A549 (cell line): Measurements from ENCODE around the gene SMCO2. TPM values are rescaled to one million over a fixed set of nuclear protein-coding genes. Genes with fewer than 3 reads are reported as not detected.

Experiments used
- ATAC-seq, 2 experiments: fragments of 200-7000 bp in 1 of 2; fragments of >200 bp in 1 of 2; cut with Nextera tagmentation in 1 of 2; cut with Tn5 transposase in 1 of 2; 3 replicates each; pipeline versions ENCODE4 v1.8.0 to v1.9.1; 2018 to 2020; ENCODE audit warnings: mild to moderate bottlenecking in 1 of 2, moderate library complexity in 1 of 2
- CTCF ChIA-PET: fragments of 300-600 bp; sonication (Branson Sonifier 250); formaldehyde crosslinking; extraction: SDS; loops from one replicate; lab custom pipeline; 2021; ENCODE audit warnings: antibody characterized with exemption, inconsistent platforms; lab: Yijun Ruan, JAX
- POLR2A ChIA-PET: fragments of 350-600 bp; formaldehyde crosslinking; extraction: SDS; loops from one replicate; lab custom pipeline; 2021; ENCODE audit warnings: antibody characterized with exemption, inconsistent platforms; lab: Yijun Ruan, JAX
- DNase-seq, 2 experiments: peaks; one replicate each; pipeline versions ENCODE4 v3.0.0 to v3.0.0-alpha.2; 2011 to 2016; ENCODE audit warnings: low read depth in 1 of 2, low spot score in 1 of 2
- FAIRE-seq: peaks from 2 replicates; lab custom pipeline; 2011; peaks lifted over from hg19 to GRCh38; lab: Jason Lieb, UNC
- H3K27ac ChIP-seq, 2 experiments: fragments of >200 bp; sonication (Bioruptor Twin); formaldehyde crosslinking; 3 replicates each; pipeline ENCODE4 v1.5.1; 2016 to 2017
- H3K4me1 ChIP-seq: fragments of >200 bp; sonication (Bioruptor Twin); formaldehyde crosslinking; 3 replicates; pipeline ENCODE4 v1.6.1; 2016
- H3K4me2 ChIP-seq: fragments of >200 bp; sonication (Bioruptor Twin); formaldehyde crosslinking; 3 replicates; pipeline ENCODE4 v1.6.1; 2016
- H3K4me3 ChIP-seq: fragments of >200 bp; sonication (Bioruptor Twin); formaldehyde crosslinking; 3 replicates; pipeline ENCODE4 v1.5.1; 2016
- H3K9me3 ChIP-seq: fragments of >200 bp; sonication (Bioruptor Twin); formaldehyde crosslinking; 3 replicates; pipeline ENCODE4 v1.6.1; 2016
- EHMT2 ChIP-seq: fragments of 200-600 bp; sonication (generic); IDR thresholded peaks from 2 replicates; pipeline ENCODE4 v1.6.1; 2016; ENCODE audit warnings: antibody characterized with exemption, low read depth, mild to moderate bottlenecking, moderate library complexity
- FOSL2 ChIP-seq, 2 experiments: fragments of 450-650 bp in 1 of 2; fragments of >200 bp in 1 of 2; sonication (Bioruptor Twin) in 1 of 2; formaldehyde crosslinking; IDR thresholded peaks; 2 replicates each; pipeline versions ENCODE4 v1.5.0 to v1.6.1; 2016 to 2020; ENCODE audit warnings: mild to moderate bottlenecking in 1 of 2, moderate library complexity in 1 of 2
- FOXS1 ChIP-seq: fragments of 250-450 bp; sonication (Bioruptor Pico); IDR thresholded peaks from 2 replicates; pipeline ENCODE4 v1.5.0; 2020; ENCODE audit warnings: mild to moderate bottlenecking, moderate library complexity
- HMGXB4 ChIP-seq: fragments of 250-450 bp; sonication (Bioruptor Pico); IDR thresholded peaks from 2 replicates; pipeline ENCODE4 v1.5.0; 2021; ENCODE audit warnings: mild to moderate bottlenecking, moderate library complexity, borderline replicate concordance
- JUNB ChIP-seq: fragments of >200 bp; sonication (Bioruptor Twin); formaldehyde crosslinking; IDR thresholded peaks from 2 replicates; pipeline ENCODE4 v1.6.1; 2016
- MAFK ChIP-seq: fragments of 450-650 bp; IDR thresholded peaks from 2 replicates; pipeline ENCODE4 v1.6.1; 2014; ENCODE audit not compliant: partially characterized antibody
- MAX ChIP-seq: IDR thresholded peaks from 2 replicates; pipeline ENCODE4 v1.6.1; 2012
- MAZ ChIP-seq: fragments of 150-350 bp; IDR thresholded peaks from 2 replicates; pipeline ENCODE4 v1.6.1; 2014; ENCODE audit warnings: antibody characterized with exemption, low read depth, low read length, borderline replicate concordance
- NFE2L2 ChIP-seq: fragments of 150-350 bp; conservative IDR thresholded peaks from 2 replicates; pipeline ENCODE4 v1.6.1; 2014; ENCODE audit warnings: low read length
- REST ChIP-seq: fragments of 200-600 bp; sonication (generic); IDR thresholded peaks from 2 replicates; pipeline ENCODE4 v1.6.1; 2016; ENCODE audit warnings: antibody characterized with exemption, mild to moderate bottlenecking, moderate library complexity
- SREBF2 ChIP-seq: fragments of 450-650 bp; IDR thresholded peaks from 2 replicates; pipeline ENCODE4 v1.6.1; 2014; ENCODE audit warnings: mild to moderate bottlenecking, moderate library complexity
- TFCP2L1 ChIP-seq: fragments of 250-450 bp; sonication (Bioruptor Pico); IDR thresholded peaks from 2 replicates; pipeline ENCODE4 v1.5.0; 2021; ENCODE audit warnings: mild to moderate bottlenecking
- TP53 ChIP-seq: fragments of 250-450 bp; sonication (Bioruptor Pico); IDR thresholded peaks from 2 replicates; pipeline ENCODE4 v1.5.0; 2021; ENCODE audit warnings: mild to moderate bottlenecking, moderate library complexity
- ZC3H11A ChIP-seq: fragments of 450-650 bp; IDR thresholded peaks from 2 replicates; pipeline ENCODE4 v1.6.1; 2014; ENCODE audit warnings: antibody characterized with exemption, mild to moderate bottlenecking
- ZFP36 ChIP-seq: fragments of 450-650 bp; IDR thresholded peaks from 2 replicates; pipeline ENCODE4 v1.6.1; 2014; ENCODE audit warnings: borderline replicate concordance; ENCODE audit not compliant: partially characterized antibody
- WGBS: methylation state at CpG from one replicate; pipeline ENCODE4 v1.1.6; 2017; ENCODE audit errors: missing lambda C conversion rate; 5-methylcytosine and 5-hydroxymethylcytosine counted together
- polyA plus RNA-seq, 4 experiments: library from polyadenylated mRNA; depleted of rRNA in 3 of 4; stranded (reverse); fragments of >200 nt; fragmentation: RNase III in 1 of 4; extraction: RNeasy Plus Mini Kit Qiagen cat#74134 plus additional on column Dnase treatment in 1 of 4; gene quantifications; 2 replicates in 3 of 4; 3 replicates in 1 of 4; pipeline ENCODE4 v1.2.3, GENCODE V29; 2011 to 2017

SMCO2 gene
- polyA plus RNA-seq, 2 of the 4 experiments (the other 2 are of a cell fraction): 0.14 to 0.28 TPM

GRCh38 chr12:27528788-27529187, 82.3 kb downstream of the SMCO2 start:
- POLR2A ChIA-PET: no interaction called here
- Histone ChIP-seq H3K4me2 (no peak overlapping the region), H3K4me1 (peaks cover 22% of the 10 kb centered on the region), H3K9me3 (no peaks in the 10 kb centered on the region), H3K27ac (no peak overlapping the region)
- no peak for FAIRE-seq
- no peak for DNase-seq
- TF ChIP-seq SREBF2 (no peak), TFCP2L1 (CRISPR knock-in tag) (no peak), FOSL2 (IDR thresholded peaks at IDR 0.05) (no peak), FOSL2 (CRISPR knock-in tag; IDR thresholded peaks at IDR 0.05) (no peak), ZC3H11A (no peak), MAX (no peak), TP53 (CRISPR knock-in tag) (no peak), EHMT2 (no peak), FOXS1 (CRISPR knock-in tag) (no peak), MAFK (no peak), NFE2L2 (no peak)
- TF ChIP-seq, all 56 proteins: peak for 0
- no peak overlapping the region for H3K4me3 ChIP-seq
- no peak for ATAC-seq
- CTCF ChIA-PET: no interaction called here
- WGBS: 94% methylated on average over 3 of the region's 3 CpGs

DNA sequence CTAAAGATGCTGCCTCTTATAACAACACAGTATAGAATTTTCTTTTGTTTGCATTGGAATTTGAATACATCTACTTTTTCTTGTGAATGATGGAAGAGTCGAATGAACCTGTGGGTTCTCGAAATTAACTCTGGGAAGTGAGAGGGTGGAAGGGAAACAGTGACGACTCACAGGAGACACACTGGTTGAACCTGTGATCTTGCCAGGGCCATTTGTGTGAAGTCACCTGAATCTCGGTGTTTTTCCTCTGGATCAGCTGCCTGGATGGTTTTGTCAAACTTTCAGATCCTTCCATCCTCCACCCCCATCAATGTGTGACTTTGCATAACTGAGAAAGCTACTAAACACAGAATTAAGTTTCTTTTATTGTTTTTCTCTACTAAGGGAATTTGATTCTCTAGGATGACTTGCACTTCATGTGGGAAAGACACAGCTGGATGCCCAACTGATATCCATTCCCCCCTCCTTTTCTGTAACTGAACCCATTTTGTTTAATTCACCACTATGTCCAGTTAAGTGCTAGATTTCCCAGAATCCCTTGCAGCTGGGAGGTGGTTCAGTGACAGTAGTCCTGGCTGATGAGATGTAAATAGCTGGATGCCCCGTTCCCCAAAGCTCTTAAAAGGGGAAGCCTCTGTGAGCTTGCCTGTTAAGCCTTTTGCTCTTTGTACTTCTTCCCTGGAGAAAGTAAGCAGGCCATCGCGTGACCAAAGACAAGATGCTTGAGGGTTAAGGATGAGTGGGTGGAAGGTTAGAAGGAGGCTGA, 83.8 kb downstream of the SMCO2 start:
- H3K4me2 ChIP-seq: peak overlapping the region; percentile 21; the same call in 1 of the 3 replicates

GRCh38 chr12:27531896-27532295, 85.4 kb downstream of the SMCO2 start:
- H3K9me3 ChIP-seq: no peaks in the 10 kb centered on the region
- WGBS: 93% methylated on average over 4 of the region's 4 CpGs
- ChIA-PET CTCF (interaction anchor here (0.9 to 2.5 kb wide), 7 partner anchors 11 to 118 kb away, joined by 3 to 8 read pairs (median 4); no protein-coding TSS in a partner anchor), POLR2A (no interaction called here)
- H3K27ac ChIP-seq: no peak overlapping the region
- no peak overlapping the region for H3K4me3 ChIP-seq
- peaks cover 11% of the 10 kb centered on the region; the same call in 2 of the 3 replicates for H3K4me1 ChIP-seq
- no peak for DNase-seq
- no peak for FAIRE-seq
- TF ChIP-seq MAZ: no peak
- no peak for TF ChIP-seq REST
- TF ChIP-seq ZFP36: no peak
- TF ChIP-seq JUNB: no peak
- TF ChIP-seq FOSL2 (IDR thresholded peaks at IDR 0.05): no peak
- TF ChIP-seq FOSL2 (CRISPR knock-in tag; IDR thresholded peaks at IDR 0.05): no peak
- H3K4me2 ChIP-seq: no peak overlapping the region
- ATAC-seq: no peak

More for the DNA sequence above, 83.8 kb downstream of the SMCO2 start:
- FAIRE-seq (no peak), ATAC-seq (no peak), DNase-seq (peak in 1 of 2 experiments; percentile 25)
- WGBS: 60% methylated on average over 7 of the region's 7 CpGs
- 0 out of 6 replicates have a peak overlapping the region, but pooled peaks of 1 of the 2 experiments have one; percentile 31 for H3K27ac ChIP-seq
- POLR2A ChIA-PET: interaction anchor here (0.8 kb wide), 1 partner anchor 19 kb away, joined by 3 read pairs; no protein-coding TSS in a partner anchor
- no peak for TF ChIP-seq HMGXB4 (CRISPR knock-in tag)
- TF ChIP-seq, all 56 proteins: peak for 0
- Histone ChIP-seq H3K4me1 (peaks cover 22% of the 10 kb centered on the region), H3K9me3 (no peaks in the 10 kb centered on the region), H3K4me3 (no peak overlapping the region)
- CTCF ChIA-PET: interaction anchor here (1.3 to 2.5 kb wide), 5 partner anchors 19 to 120 kb away, joined by 3 to 8 read pairs (median 4); no protein-coding TSS in a partner anchor
